ENCODE data around the gene C19orf81.

The C19orf81 gene

GRCh38 chr19:50645107-50645506 is 4.1 kb upstream of the C19orf81 start:
- no peak for TF ChIP-seq MAX (IDR thresholded peaks at IDR 0.05; ENCODE audit: low read depth, low read length)
- TF ChIP-seq MYC (IDR thresholded peaks at IDR 0.05; ENCODE audit: low read depth, low read length), result no peak
- TF ChIP-seq CTCF (IDR thresholded peaks at IDR 0.05; ENCODE audit: low read depth, low read length), result no peak
- no peak for TF ChIP-seq POLR2A (IDR thresholded peaks at IDR 0.05; ENCODE audit: extremely low read depth, insufficient read length)
- no peak for DNase-seq (ENCODE audit: low read depth)
- no peak overlapping the region for H3K4me3 ChIP-seq (ENCODE audit: low read depth, low read length)

- DNase-seq (ENCODE audit: low read depth), result no peak
- no peak overlapping the region for H3K4me3 ChIP-seq (ENCODE audit: low read depth, low read length)
- TF ChIP-seq CTCF (IDR thresholded peaks at IDR 0.05; ENCODE audit: low read depth, low read length), result no peak
- TF ChIP-seq POLR2A (IDR thresholded peaks at IDR 0.05; ENCODE audit: extremely low read depth, insufficient read length), result no peak
- no peak for TF ChIP-seq MYC (IDR thresholded peaks at IDR 0.05; ENCODE audit: low read depth, low read length)
- TF ChIP-seq MAX (IDR thresholded peaks at IDR 0.05; ENCODE audit: low read depth, low read length), result no peak
Observed at GRCh38 chr19:50646074-50646807, 3.0 kb upstream of the C19orf81 start.

- no peak overlapping the region for H3K4me3 ChIP-seq (ENCODE audit: low read depth, low read length)
- TF ChIP-seq MYC (IDR thresholded peaks at IDR 0.05; ENCODE audit: low read depth, low read length), result no peak
- no peak for TF ChIP-seq CTCF (IDR thresholded peaks at IDR 0.05; ENCODE audit: low read depth, low read length)
- TF ChIP-seq MAX (IDR thresholded peaks at IDR 0.05; ENCODE audit: low read depth, low read length), result no peak
- no peak for TF ChIP-seq POLR2A (IDR thresholded peaks at IDR 0.05; ENCODE audit: extremely low read depth, insufficient read length)
- DNase-seq (ENCODE audit: low read depth), result no peak
Observed at GRCh38 chr19:50647879-50648615, 1.2 kb upstream of the C19orf81 start.

- no peak for DNase-seq (ENCODE audit: low read depth)
- H3K4me3 ChIP-seq (ENCODE audit: low read depth, low read length), result no peak overlapping the region
- TF ChIP-seq MAX (IDR thresholded peaks at IDR 0.05; ENCODE audit: low read depth, low read length) (no peak), POLR2A (IDR thresholded peaks at IDR 0.05; ENCODE audit: extremely low read depth, insufficient read length) (no peak), CTCF (IDR thresholded peaks at IDR 0.05; ENCODE audit: low read depth, low read length) (no peak), MYC (IDR thresholded peaks at IDR 0.05; ENCODE audit: low read depth, low read length) (no peak)
Observed at GRCh38 chr19:50648659-50649058, 586 bp upstream of the C19orf81 start.

GRCh38 chr19:50651174-50651573 is 1.9 kb downstream of the C19orf81 start:
- TF ChIP-seq MYC (IDR thresholded peaks at IDR 0.05; ENCODE audit: low read depth, low read length) (no peak), POLR2A (IDR thresholded peaks at IDR 0.05; ENCODE audit: extremely low read depth, insufficient read length) (no peak), MAX (IDR thresholded peaks at IDR 0.05; ENCODE audit: low read depth, low read length) (no peak), CTCF (IDR thresholded peaks at IDR 0.05; ENCODE audit: low read depth, low read length) (no peak)
- no peak overlapping the region for H3K4me3 ChIP-seq (ENCODE audit: low read depth, low read length)

More at GRCh38 chr19:50651174-50651573, 1.9 kb downstream of the C19orf81 start:
- DNase-seq (ENCODE audit: low read depth), result no peak

Data from NB4 (cell line).